Neural cell (in vitro differentiated cells): ENCODE measurements around the gene CAPN5. TPM values are rescaled to one million over a fixed set of nuclear protein-coding genes. Genes with fewer than 3 reads are reported as not detected.

ENCODE experiments used
- H2AFZ ChIP-seq: fragments of 200-600, 300-800 bp; sonication (generic), shearing (Covaris generic); 2 replicates; pipeline ENCODE4 v1.6.0; 2014; ENCODE audit warnings: low read depth, mild to moderate bottlenecking, antibody characterized with exemption, low read length, moderate library complexity
- H3F3A ChIP-seq: fragments of 200-600 bp; shearing (Covaris generic); 2 replicates; pipeline ENCODE4 v1.6.1; 2016; ENCODE audit warnings: mild to moderate bottlenecking, moderate library complexity, mixed read lengths, antibody characterized with exemption, low read length; ENCODE audit not compliant: insufficient read depth, poor library complexity, severe bottlenecking
- H3K27ac ChIP-seq: fragments of 200-600, 300-800 bp; sonication (generic), shearing (Covaris generic); 2 replicates; pipeline ENCODE4 v1.5.1; 2014; ENCODE audit warnings: mild to moderate bottlenecking, low read length, moderate library complexity
- H3K27me3 ChIP-seq: fragments of 300-800, 200-600 bp; sonication (generic), shearing (Covaris generic); 2 replicates; pipeline ENCODE4 v1.6.0; 2014; ENCODE audit warnings: mild to moderate bottlenecking, low read depth, low read length, moderate library complexity; ENCODE audit not compliant: insufficient read depth
- H3K36me3 ChIP-seq: fragments of 300-800, 200-600 bp; sonication (generic), shearing (Covaris generic); 2 replicates; pipeline ENCODE4 v1.5.1; 2014; ENCODE audit warnings: mild to moderate bottlenecking, antibody characterized with exemption, low read length, moderate library complexity; ENCODE audit not compliant: insufficient read depth
- H3K4me2 ChIP-seq: fragments of 300-800, 200-600 bp; sonication (generic), shearing (Covaris generic); 2 replicates; pipeline ENCODE4 v1.6.0; 2014; ENCODE audit warnings: mild to moderate bottlenecking, low read length
- H3K4me3 ChIP-seq: fragments of 300-800, 200-600 bp; sonication (generic), shearing (Covaris generic); 2 replicates; pipeline ENCODE4 v1.5.1; 2014; ENCODE audit warnings: mild to moderate bottlenecking, low read length, moderate library complexity
- H3K79me2 ChIP-seq: fragments of 200-600 bp; shearing (Covaris generic); replicated peaks from 2 replicates; pipeline ENCODE4 v1.6.0; 2014; ENCODE audit warnings: mild to moderate bottlenecking, low read length, moderate library complexity; ENCODE audit not compliant: insufficient read depth
- H3K9ac ChIP-seq: fragments of 300-800, 200-600 bp; sonication (generic), shearing (Covaris generic); 2 replicates; pipeline ENCODE4 v1.6.1; 2016; ENCODE audit warnings: mild to moderate bottlenecking, low read length, mixed read lengths
- H3K9me2 ChIP-seq: fragments of 200-600 bp; shearing (Covaris generic); 2 replicates; pipeline ENCODE4 v1.6.1; 2016; ENCODE audit warnings: mild to moderate bottlenecking, low read length, mixed read lengths; ENCODE audit not compliant: insufficient read depth
- H3K9me3 ChIP-seq: fragments of 200-600, 300-800 bp; sonication (generic), shearing (Covaris generic); 2 replicates; pipeline ENCODE4 v1.6.1; 2016; ENCODE audit warnings: mild to moderate bottlenecking, mixed run types, low read length, moderate library complexity, mixed read lengths
- H4K20me1 ChIP-seq: fragments of 200-600 bp; shearing (Covaris generic); 2 replicates; pipeline ENCODE4 v1.6.1; 2016; ENCODE audit warnings: mild to moderate bottlenecking, mixed run types; ENCODE audit not compliant: insufficient read depth
- EP300 ChIP-seq: fragments of 450-650 bp; conservative IDR thresholded peaks from 2 replicates; pipeline ENCODE4 v1.6.1; 2014; ENCODE audit warnings: antibody characterized with exemption, mild to moderate bottlenecking, moderate library complexity; ENCODE audit not compliant: poor library complexity, severe bottlenecking
- EZH2 ChIP-seq: fragments of 200-600, 300-800 bp; shearing (Covaris generic), sonication (generic); IDR thresholded peaks from 2 replicates; pipeline ENCODE4 v1.6.1; 2014; ENCODE audit warnings: antibody characterized with exemption, low read length, borderline replicate concordance, mild to moderate bottlenecking; ENCODE audit not compliant: insufficient read depth, poor library complexity, severe bottlenecking
- MXI1 ChIP-seq: fragments of 450-650 bp; conservative IDR thresholded peaks from 2 replicates; pipeline ENCODE4 v1.6.1; 2014; ENCODE audit warnings: antibody characterized with exemption, mild to moderate bottlenecking; ENCODE audit not compliant: poor library complexity, severe bottlenecking
- POLR2AphosphoS5 ChIP-seq: IDR thresholded peaks from 2 replicates; pipeline ENCODE4 v1.6.1; 2012
- RAD21 ChIP-seq: fragments of 450-650 bp; conservative IDR thresholded peaks from 2 replicates; pipeline ENCODE4 v1.6.1; 2014; ENCODE audit warnings: antibody characterized with exemption, mild to moderate bottlenecking, moderate library complexity
- SMC3 ChIP-seq: fragments of 450-650 bp; conservative IDR thresholded peaks from 2 replicates; pipeline ENCODE4 v1.6.1; 2014; ENCODE audit warnings: antibody characterized with exemption, mild to moderate bottlenecking, moderate library complexity; ENCODE audit not compliant: poor library complexity
- TAF1 ChIP-seq: IDR thresholded peaks from 2 replicates; pipeline ENCODE4 v1.6.1; 2012; ENCODE audit warnings: low read depth
- polyA plus RNA-seq: library from polyadenylated mRNA; depleted of rRNA; stranded (reverse); fragments of >200 nt; gene quantifications from 2 replicates; pipeline ENCODE4 v1.2.3, GENCODE V29; 2014
- TF ChIP-seq, protein P1 (sequence below): IDR thresholded peaks from 2 replicates; pipeline ENCODE4 v1.6.1; 2012; ENCODE audit warnings: borderline replicate concordance
- TF ChIP-seq, protein P2 (sequence below): fragments of 450-650 bp; IDR thresholded peaks from 2 replicates; pipeline ENCODE4 v1.5.1; 2014; ENCODE audit warnings: antibody characterized with exemption, mild to moderate bottlenecking, moderate library complexity; ENCODE audit not compliant: poor library complexity, severe bottlenecking

Gene CAPN5
- polyA plus RNA-seq, 1 donor from 2014 or later: 20.5 TPM

DNA sequence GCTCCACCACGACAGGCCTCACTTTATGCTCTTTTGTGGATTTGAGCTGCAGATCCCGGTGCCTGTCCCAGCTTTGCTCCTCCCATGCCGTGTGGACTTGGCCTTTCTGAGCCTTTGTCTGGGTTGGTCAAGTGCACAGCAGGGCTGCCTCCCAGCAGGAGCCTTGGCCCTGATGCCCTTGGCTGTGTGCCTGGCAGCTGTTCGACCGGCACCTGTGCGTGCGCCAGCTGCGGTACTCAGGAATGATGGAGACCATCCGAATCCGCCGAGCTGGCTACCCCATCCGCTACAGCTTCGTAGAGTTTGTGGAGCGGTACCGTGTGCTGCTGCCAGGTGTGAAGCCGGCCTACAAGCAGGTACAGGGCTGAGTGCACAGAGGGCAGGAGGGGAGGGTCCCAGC, 107.8 kb downstream of the CAPN5 start:
- Histone ChIP-seq H3K4me3 (no peak overlapping the region), H3K36me3 (no peaks in the 10 kb centered on the region), H4K20me1 (no peaks in the 10 kb centered on the region), H3K9me3 (no peaks in the 10 kb centered on the region), H3K9me2 (no peaks in the 10 kb centered on the region), H3K79me2 (no peaks in the 10 kb centered on the region), H3K4me2 (no peak overlapping the region), H2AFZ (no peak overlapping the region), H3F3A (no peaks in the 10 kb centered on the region), H3K27ac (no peak overlapping the region), H3K9ac (no peak overlapping the region), H3K27me3 (no peaks in the 10 kb centered on the region)
- TF ChIP-seq POLR2AphosphoS5 (no peak), SMC3 (no peak), MXI1 (no peak), EP300 (no peak), TAF1 (no peak), EZH2 (no peak), RAD21 (no peak)
- TF ChIP-seq, protein P1, sequence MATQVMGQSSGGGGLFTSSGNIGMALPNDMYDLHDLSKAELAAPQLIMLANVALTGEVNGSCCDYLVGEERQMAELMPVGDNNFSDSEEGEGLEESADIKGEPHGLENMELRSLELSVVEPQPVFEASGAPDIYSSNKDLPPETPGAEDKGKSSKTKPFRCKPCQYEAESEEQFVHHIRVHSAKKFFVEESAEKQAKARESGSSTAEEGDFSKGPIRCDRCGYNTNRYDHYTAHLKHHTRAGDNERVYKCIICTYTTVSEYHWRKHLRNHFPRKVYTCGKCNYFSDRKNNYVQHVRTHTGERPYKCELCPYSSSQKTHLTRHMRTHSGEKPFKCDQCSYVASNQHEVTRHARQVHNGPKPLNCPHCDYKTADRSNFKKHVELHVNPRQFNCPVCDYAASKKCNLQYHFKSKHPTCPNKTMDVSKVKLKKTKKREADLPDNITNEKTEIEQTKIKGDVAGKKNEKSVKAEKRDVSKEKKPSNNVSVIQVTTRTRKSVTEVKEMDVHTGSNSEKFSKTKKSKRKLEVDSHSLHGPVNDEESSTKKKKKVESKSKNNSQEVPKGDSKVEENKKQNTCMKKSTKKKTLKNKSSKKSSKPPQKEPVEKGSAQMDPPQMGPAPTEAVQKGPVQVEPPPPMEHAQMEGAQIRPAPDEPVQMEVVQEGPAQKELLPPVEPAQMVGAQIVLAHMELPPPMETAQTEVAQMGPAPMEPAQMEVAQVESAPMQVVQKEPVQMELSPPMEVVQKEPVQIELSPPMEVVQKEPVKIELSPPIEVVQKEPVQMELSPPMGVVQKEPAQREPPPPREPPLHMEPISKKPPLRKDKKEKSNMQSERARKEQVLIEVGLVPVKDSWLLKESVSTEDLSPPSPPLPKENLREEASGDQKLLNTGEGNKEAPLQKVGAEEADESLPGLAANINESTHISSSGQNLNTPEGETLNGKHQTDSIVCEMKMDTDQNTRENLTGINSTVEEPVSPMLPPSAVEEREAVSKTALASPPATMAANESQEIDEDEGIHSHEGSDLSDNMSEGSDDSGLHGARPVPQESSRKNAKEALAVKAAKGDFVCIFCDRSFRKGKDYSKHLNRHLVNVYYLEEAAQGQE: no peak
- TF ChIP-seq, protein P2, sequence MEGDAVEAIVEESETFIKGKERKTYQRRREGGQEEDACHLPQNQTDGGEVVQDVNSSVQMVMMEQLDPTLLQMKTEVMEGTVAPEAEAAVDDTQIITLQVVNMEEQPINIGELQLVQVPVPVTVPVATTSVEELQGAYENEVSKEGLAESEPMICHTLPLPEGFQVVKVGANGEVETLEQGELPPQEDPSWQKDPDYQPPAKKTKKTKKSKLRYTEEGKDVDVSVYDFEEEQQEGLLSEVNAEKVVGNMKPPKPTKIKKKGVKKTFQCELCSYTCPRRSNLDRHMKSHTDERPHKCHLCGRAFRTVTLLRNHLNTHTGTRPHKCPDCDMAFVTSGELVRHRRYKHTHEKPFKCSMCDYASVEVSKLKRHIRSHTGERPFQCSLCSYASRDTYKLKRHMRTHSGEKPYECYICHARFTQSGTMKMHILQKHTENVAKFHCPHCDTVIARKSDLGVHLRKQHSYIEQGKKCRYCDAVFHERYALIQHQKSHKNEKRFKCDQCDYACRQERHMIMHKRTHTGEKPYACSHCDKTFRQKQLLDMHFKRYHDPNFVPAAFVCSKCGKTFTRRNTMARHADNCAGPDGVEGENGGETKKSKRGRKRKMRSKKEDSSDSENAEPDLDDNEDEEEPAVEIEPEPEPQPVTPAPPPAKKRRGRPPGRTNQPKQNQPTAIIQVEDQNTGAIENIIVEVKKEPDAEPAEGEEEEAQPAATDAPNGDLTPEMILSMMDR: no peak

DNA sequence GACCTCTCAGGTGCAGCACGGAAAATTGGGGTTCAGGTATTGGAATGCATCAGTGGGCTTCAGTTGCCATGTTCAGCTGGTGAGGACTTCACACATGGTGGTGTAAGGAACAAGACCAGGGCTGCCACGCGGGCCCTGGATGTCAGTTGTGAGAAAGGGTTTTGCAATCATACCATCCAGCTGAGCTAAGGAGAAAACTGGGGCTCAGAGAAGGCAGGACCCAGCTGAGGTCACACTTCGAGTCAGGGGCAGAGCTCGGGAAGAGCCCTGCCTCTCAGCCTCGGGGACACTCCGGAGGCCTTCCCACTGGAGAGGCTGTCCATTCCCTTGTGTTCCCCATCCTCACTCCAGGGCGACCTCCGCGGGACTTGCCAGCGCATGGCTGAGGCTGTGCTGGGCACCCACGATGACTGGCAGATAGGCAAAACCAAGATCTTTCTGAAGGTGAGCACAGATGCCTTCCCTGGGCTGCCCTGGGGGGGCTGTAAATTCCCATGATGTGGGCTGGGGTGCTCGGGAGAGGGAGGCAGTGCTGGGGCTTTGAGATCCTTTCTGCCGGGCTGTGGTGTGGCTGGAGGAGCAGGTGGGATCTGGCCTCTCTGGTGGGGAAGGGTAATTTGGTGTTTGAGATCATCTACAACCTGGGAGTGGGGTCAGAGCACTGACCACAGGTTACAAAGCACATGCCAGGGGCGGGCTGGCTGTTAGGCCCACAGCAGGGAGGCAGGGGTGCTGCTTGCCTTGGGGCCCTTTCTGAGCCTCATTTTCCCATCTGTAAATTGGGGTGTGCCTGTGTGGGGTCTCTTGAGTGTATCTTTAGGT, 108.5 kb downstream of the CAPN5 start:
- H3K9me3 ChIP-seq: no peaks in the 10 kb centered on the region
- no peak overlapping the region for H3K9ac ChIP-seq
- H3F3A ChIP-seq: no peaks in the 10 kb centered on the region
- H3K27me3 ChIP-seq: no peaks in the 10 kb centered on the region
- TF ChIP-seq SMC3 (no peak), EP300 (no peak), POLR2AphosphoS5 (no peak), MXI1 (no peak), TAF1 (no peak), EZH2 (no peak), RAD21 (no peak)
- TF ChIP-seq, protein P2: no peak
- TF ChIP-seq, protein P1: no peak
- H3K27ac ChIP-seq: no peak overlapping the region
- no peaks in the 10 kb centered on the region for H3K9me2 ChIP-seq
- no peaks in the 10 kb centered on the region for H3K36me3 ChIP-seq
- H3K79me2 ChIP-seq: no peaks in the 10 kb centered on the region
- H2AFZ ChIP-seq: no peak overlapping the region
- no peaks in the 10 kb centered on the region for H4K20me1 ChIP-seq
- no peak overlapping the region for H3K4me2 ChIP-seq
- H3K4me3 ChIP-seq: no peak overlapping the region
